HG03280 (cell line): ENCODE data around the gene CTBP2.

Experiments used
- ATAC-seq: cut with Tn5 transposase; IDR thresholded peaks from one replicate; pipeline ENCODE4 v1.9.1; 2021; ENCODE audit warnings: mild to moderate bottlenecking, moderate library complexity; ENCODE audit not compliant: unreplicated experiment

CTBP2 gene

DNA sequence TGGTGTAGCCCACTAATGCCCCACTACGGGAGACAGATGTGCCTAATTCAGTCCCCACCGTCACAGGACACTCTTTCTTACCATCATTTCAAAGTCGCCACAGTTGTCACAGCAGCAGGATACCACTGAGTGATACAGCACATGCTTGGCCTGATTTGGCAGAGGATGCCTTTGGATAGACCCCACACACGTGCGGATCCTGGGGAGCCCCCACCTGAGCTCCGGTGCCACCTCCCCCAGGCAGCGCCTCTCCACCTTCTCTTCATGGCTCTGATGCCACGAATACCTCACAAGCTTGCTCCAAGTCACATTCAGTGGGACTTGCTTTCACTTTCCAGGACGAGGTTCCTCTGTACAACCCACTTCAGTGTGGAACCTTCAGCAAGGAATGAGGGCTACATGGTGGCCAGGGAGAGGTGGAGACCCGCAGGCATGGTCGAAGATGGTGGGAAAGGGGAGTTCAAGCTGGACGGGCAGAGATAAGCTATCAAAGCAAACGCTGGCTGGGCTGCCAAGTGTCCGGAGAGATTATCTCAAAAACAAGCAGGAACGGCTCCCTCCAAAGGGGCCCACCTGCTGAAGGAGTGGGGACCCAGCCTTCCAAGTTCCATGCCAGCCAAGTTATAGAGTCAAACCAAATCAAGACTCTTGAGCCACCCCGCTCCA is 111.0 kb downstream of the CTBP2 start:
- no peak for ATAC-seq

DNA sequence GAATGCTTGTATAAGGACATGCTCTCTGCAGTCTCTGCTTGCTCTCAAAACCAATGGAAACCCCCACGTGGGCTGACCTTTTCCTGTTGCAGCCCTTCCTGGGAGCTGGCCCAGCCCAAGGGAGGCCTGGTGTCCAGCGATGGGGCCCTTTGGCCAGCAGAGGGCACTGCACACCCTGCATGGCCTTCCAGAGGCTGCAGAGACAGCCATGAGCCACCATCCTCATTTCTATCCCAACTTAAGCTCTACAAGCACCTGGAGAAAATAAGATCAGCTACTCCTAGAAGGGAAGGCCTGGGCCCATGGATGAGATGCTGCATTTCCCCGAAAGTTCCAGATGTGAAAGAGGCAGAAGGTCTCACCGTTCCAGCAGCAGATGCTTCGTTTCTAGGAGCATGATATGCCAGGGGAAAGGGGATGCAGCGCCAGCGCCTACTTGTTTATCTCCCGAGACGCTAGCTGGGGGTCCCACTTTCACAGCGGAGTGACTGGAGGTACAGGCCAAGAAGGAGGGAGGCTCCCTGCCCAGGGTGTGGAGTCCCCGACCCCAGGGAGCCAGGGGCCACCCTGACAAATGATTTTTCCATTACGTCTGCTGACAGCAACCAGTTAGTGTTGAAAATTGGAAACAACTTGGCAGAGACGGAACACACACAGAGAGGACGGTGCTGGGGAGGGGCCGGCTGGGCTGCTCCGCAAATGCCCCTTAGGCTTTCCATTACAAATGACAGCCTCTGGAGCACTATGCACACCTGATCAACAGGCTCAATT is 112.1 kb downstream of the CTBP2 start:
- peak; percentile 87 for ATAC-seq

DNA sequence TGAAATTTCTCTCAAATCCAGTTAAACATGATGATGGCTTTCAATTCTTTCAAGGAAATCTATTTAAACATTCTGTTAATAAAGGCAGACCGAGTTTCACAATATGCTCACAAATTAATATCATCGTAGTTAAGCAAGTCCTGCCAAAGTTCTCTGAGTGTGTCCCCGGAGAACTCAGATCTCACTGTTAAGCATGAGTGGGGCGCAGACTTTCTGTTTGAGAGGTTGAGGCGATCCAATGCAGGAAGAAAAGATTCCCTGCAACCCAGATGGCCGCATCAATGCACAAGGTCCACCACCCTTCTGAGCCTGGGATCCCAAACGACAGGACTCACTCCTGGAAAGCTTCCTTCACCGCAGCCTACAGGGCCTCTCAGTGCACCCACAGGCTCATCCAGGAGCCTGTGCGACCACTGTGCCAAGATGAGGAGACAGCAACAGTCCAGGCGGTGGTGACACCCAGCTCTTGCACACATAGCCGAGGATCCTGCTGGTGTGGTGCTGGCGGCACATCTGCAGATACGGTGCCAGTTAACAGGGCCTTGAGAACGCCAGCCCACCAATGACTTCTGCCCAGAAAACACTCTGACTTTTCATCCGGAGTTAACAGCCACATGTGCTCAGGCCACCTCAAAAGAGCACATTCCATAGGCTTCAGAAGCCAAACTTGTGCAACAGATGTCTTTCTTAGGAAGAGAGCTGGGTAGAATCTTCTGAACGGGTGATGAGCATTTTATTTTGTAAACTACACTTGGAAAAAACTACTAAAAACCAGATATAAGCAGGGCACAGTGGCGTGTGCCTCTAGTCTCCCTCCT is 116.3 kb downstream of the CTBP2 start:
- ATAC-seq: no peak

DNA sequence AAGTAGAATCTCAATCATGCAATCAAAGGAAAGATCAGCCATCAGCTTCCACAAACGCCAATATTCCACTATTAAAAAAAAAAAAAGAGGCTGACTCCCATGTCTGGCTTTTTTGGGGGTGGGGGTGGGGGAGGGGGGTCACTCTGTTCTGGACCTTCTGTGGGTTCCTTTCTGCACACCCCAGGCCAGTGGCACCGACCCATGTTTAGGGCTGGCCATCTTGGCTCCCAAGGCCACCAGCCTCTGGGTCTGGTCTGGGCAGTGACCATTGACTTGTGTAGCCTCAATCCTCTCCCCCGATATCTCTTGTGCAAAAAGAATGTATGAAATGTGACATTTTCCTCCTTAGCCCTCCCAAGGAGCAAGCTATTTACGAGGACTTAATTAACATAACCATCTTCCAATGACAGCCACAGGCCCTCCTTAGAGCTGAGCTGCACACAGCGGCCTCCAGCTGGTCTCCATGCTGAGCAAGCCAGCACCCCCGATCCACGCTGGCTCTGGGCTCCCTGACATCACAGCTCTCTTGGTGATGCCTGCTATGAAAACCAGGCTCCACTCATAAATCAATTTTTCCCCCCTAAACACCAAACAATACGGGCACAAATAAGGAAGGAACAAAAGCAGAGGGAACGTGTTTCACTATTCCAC is 118.4 kb downstream of the CTBP2 start:
- no peak for ATAC-seq

DNA sequence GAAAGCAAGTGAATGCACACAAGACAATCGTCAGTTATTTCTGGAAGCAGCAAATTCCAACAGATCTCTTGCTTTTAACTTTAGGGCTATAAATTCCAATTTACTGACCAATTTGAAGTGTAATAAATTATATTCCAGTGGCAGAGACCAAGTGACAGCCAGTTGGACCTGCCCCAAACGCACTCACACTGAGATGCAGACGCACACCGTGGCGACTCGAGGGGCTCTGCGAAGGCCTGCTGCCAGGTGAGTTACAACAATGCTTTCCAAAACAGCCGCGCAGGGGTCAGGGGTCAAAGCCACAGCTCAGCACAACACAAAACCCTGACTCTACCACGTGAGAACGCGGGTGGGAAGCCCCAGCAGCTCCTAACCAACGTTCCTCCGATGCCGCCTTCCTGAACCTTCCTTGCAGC is 121.0 kb downstream of the CTBP2 start:
- ATAC-seq: no peak

DNA sequence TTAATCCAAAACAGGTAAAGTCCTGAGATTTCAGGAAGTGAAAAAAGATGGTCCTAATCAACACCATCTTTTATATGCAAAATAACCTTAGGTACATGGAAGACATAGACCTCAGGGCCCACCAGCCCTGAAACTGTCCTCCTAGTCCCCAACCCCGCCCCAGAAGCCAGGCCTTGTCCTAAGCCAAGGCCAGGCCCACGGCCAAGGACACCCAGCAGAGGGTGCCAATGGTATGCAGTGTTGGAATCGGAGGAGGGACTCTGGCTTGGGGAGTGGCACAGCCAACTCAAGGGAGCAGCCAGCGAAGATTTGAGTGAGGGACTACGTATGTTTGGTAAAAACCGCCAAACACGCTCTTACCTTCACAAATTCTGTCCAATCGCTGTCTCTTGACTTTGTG is 121.7 kb downstream of the CTBP2 start:
- no peak for ATAC-seq

DNA sequence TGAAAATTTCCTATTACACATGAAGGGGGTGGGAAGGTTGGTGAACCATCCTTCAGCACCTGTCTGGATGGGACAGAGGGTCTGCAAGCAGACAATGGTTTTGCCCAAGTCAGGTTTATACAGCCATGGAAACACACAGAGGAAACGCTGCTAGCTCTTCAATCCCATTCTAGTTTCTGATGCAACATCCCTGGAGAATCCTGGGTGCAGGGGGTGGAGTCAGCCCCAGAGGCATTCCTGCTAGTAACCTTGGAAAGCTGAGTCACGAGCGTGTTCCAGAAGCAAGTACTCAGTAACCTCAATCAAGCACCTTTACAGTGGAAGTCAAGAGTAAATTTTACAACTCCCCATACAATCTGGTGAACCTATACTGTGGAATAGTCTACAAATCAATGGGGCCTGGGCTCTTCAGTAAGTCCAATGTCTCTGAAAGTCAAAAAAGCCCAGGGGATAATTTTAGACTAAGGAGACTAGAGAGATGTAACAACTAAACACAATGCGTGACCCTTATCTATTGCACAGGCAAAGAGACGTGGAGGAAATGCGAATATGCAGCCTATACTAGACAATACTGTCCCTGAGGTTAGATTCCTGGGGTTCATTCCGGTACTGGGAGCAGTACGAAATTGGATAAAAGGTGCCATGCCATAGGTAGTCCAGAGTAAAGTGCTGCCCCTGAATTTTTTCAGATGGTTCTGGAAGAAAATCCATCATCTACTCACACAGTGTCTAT is 123.1 kb downstream of the CTBP2 start:
- no peak for ATAC-seq

DNA sequence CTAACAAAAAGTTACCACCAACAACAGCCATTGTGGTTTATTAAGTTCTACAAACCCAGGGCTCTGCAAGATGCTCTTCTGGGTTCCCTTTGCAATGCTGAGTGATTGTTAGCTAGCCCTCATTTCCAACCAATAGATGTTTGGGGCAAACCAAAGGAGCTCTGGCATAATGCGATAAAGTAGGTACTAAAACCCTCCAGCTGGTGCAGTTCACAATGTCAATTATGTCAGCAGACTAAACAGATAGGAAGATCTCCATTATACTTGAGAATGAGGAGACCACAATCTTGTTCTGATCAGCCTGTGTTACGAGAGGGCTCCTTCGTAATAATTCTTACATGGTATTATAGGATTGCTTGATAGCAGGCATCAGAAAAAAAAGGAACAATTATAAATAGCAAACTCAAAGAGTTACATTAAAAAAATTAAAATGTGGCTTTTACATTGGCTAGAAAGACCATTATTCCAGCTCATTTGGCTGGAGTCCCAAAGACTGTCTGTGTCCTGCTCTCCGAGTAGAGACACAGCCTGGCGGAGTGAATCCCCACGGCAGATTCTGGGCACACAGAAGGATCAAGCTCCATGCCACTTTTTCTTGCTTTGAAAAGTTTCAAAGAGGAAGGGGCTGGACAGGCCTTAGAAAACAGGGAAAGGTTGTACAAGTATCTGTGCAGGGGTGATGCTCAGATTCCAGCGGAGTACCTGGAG is 124.6 kb downstream of the CTBP2 start:
- no peak for ATAC-seq

DNA sequence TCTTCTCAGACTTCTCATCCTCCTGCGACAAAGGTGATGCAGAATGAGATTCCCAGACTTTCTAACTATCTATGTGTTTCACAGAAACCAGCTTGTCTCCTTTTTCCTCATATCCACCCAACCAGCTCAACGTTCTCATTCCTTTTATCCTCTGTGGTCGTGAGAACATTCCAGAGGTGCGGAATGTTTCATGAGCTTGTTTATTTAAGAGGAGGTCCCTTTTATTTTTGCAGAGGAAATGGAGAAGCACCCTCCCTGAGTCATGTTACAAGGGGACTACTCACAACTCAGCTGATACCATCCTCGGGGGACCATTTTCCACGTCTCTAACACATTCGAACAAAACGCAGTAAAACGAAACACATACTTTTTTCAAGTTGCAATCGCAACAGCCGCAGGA is 125.2 kb downstream of the CTBP2 start:
- ATAC-seq: no peak

DNA sequence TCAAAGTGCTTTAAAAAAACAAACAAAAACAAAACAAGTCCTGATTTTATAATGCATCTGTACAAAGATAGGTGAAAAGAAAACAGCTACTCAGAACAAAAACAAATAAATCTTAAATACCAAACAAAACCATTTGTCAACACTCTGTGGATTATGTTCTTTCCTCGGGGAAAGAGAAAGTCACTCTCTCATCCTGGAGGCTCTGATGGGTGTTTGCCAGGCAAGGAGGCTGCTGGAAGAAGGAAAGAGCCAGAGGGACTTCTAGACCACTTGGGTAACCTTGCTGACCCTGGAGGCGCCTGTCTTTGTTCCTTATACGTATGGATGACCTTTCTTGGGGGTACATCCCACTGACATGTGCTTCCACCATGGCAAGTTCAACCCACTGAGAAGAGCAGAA is 125.7 kb downstream of the CTBP2 start:
- ATAC-seq: no peak

DNA sequence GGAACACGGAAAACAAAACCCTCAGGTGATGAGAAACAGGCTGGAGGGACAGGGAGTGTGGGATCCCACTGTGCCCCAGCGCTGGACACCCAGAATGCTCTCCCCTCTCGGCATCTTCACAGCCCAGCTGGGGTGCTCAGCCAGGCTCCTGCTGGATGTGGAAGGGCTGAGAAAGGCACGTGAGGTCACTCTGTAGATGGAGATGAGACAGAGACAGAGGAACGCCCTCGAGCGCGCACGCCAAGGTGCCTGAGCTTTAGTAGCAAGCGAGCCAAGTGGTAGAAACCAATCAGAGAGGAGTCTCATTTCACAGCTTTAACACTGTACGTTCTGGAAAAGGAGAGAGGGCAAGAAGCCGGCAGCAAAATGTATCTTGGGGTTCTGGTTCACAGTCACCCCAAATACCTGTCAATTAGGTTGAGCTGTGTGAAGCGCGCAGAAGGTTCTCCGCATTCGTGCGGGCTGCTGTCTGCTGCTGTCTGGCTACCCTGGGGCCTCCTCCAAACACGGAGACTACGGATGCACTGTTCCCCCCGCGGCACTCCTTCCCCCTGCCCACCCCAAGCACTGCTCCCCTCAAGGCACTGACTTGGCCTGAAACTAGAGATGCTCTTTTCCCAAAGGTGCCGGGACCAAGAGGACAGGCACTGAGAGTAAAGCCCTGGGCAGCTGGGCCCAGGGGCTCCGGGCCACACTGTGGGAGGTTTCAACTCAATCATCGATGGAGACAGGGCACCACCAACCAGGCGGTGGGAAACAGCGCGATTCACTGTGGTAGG is 127.0 kb downstream of the CTBP2 start:
- no peak for ATAC-seq

DNA sequence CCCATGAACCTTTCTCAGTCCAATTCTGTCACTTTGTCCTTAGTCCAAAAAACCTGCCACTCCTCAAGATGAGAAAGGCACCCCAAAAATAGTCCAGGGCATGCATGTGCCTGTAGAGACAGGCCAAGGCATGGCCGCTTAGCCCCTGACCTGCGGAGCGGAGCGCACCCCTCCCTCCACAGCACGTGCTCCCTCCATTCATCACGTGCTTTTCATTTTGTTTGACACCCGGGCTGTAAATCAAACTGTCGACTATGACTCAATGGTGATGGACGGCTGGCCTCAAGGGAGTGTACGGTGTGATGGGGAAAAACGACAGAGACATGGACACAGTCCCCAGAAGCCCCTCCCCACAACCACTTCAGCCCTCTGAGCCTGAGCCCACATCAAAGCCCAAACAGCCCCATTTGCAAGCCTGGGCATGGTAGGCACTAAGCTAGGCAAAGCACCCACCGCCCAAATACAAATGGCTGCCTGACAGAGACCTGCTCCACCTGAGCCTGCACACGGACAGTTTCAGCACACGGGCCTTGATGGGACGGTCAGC is 127.8 kb downstream of the CTBP2 start:
- no peak for ATAC-seq

DNA sequence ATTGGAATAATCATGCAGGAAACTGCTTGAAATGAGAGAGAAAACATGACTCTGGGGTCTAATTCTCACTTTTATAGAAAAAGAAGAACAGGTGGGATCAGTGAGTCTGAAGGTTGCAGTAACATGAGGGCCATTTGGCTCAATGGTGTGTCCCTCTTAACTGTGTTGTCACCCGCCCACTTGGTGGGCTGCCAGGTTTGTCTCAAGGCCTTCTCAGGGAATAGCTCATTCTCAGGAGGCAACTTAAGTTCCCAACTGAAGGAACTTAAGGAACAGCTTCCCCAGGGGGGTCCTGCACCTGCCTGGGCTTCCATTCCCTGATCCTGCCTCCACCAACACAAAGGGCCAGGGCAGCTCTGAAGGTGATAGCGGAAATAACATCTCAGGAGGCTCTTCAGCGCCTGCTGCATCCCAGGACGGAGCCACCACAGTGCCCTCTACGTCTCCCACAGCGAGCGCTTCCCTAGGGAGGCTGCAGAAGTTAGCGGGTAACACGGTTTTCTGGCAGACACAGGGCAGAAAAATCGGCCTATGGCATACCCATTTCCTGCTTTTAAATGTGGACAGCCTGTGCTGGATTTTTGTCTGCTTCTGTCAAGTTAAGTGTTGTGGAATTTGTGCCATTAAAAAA is 129.7 kb downstream of the CTBP2 start:
- ATAC-seq: no peak

DNA sequence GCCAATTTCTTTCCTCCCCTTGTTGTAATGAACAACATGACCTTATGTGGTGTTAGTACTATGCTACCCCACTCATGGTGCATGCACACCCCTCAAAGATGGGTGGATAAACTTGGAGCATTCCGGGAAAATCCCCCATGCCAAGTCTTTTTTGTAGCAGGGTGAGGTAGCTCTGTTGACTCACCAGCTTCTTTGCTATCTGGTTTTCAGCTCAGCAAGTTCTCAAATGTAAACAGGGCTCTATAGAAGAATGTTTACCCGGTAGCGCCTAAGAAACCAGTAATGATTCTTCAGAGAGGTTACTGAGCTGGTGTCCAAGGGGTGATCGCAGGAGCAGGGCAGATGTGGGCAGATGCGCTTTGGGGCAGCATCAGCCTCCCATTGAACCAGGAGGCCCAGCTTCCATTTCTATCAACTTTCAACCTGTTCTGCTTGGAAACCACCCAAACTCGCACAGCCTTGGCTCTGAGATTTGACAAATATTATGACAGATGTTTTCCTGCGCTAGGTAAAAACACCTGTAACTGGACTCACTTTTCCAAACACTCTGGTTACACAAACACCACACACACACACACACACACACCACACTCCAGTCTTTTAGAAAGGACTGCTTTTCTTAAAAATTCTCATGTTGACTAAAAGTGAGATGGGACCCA is 130.7 kb downstream of the CTBP2 start:
- no peak for ATAC-seq

DNA sequence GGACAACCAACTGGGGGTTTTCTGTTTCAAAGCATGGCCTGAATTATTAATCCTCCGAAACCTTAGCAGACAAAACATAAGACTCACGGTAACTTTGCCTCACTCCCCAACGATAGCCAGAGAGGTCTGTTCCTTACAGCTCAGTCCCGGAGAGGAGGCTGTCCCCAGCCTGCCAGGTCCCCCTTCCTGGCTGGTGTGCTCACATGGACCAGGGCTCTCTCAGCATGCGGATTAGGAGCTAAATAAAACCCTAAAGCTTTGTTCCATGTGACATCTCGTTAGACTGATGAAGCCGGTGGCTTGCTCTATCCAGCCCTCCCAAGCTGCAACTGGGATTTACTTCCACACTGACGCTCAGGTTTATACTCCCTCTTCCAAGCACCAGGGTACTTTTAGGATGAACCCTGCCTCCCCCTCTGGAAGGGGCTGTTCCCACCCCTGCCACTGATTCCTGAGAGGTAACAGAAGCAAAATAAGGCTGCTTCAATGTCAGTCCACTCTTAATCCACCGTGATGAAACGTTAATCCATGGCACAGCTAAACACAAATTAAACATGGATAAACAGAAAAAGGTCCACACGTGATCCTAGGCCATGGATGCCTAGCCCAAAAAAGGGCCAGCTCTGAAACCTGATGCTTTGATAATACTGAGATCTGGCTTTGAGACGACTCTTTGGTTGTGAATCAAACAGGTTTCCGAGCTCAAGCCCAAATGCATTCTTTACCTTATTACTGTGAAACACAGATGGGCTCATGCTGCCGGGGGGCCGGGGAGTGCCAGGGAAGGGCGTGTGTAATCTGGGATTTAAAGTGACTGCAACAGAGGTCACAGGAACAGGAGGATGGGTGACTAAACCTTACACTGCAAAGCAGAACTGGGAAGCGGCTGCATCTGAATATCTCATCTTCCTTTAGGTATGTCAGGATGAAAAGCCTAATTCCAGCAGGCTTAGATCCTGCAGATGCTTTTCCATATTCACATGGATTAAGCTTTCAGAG is 132.2 kb downstream of the CTBP2 start:
- ATAC-seq: no peak

DNA sequence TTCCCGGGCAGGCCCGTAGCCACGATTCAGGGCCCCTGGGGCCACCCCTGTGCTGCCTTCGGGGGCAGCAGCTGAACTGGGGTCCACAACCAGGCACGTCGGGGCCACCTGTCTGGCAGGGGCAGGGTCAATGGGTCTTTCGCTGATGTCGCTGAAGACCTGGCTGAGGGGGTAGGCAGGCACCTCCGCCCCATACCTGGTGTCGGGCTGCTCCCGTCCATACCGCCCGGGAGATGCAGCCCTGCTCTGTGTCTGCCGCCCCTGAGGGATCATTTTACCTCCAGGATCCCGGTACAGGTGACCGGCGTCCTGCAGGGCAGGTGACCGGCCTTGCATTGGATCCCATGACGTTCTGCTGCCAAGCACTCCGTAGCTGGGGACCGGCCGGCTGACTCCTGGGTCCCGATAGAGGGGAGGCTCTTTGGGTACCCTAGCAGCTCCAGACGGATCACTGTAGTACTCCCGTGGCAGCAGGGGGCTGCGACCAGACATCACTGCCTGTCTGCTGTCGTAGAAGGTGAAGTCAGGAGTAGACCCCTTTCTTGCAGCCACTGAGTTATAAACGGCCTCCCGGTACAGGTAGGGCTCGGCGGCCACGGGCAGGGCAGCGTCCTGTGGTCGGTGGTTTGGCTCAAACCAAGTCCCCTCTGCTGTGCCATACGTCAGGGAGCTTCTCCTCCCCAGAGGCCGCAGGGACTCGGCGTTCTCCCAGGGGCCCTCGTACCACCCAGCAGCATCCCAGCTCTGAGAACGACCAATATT is 133.2 kb downstream of the CTBP2 start:
- ATAC-seq: no peak
